Measurements from ENCODE around the gene CUZD1. TPM values are rescaled to one million over a fixed set of nuclear protein-coding genes. Genes with fewer than 3 reads are reported as not detected.

The CUZD1 gene
- total and polyA plus RNA-seq, 2 donors (not counting 1 experiment from before 2014, with no cell fraction given) = 0.50 to 0.53 TPM

GRCh38 chr10:122882766-122883165, 37.1 kb upstream of the CUZD1 start:
- no peak for DNase-seq (ENCODE audit: low read depth in 2 of 2)
- no peaks in the 10 kb centered on the region for H3K36me3 ChIP-seq (ENCODE audit: control insufficient read depth, insufficient read depth, low read length)
- no peaks in the 10 kb centered on the region for H4K20me1 ChIP-seq (ENCODE audit: control insufficient read depth, extremely low read depth, insufficient read depth, low read length)
- H3K9me3 ChIP-seq (ENCODE audit: control insufficient read depth, insufficient read depth, low read depth, low read length) = no peaks in the 10 kb centered on the region
- no peak overlapping the region for H3K27ac ChIP-seq (ENCODE audit: insufficient read depth, low read length)
- H3K27me3 ChIP-seq (ENCODE audit: control insufficient read depth, insufficient read depth, low read length) = no peaks in the 10 kb centered on the region
- H3K4me2 ChIP-seq (ENCODE audit: extremely low read depth, insufficient read depth, low read length) = no peak overlapping the region
- H3K4me1 ChIP-seq (ENCODE audit: control insufficient read depth, extremely low read depth, insufficient read depth, low read length) = no peaks in the 10 kb centered on the region
- TF ChIP-seq CTCF (conservative IDR thresholded peaks at IDR 0.05 in 1 of 2, IDR thresholded peaks at IDR 0.05 in 1 of 2; ENCODE audit: low read depth in 1 of 2, low read length in 2 of 2) (no peak), EZH2 (IDR thresholded peaks at IDR 0.05; ENCODE audit: low read length, missing control alignments) (no peak)
- H2AFZ ChIP-seq (ENCODE audit: low read length) = no peak overlapping the region
- H3K4me3 ChIP-seq (replicated peaks in 1 of 4; ENCODE audit: control extremely low read depth in 1 of 4, insufficient read depth in 1 of 4, low read depth in 3 of 4, low read length in 4 of 4) = no peak overlapping the region
- H3K9ac ChIP-seq (ENCODE audit: insufficient read depth, low read length) = no peak overlapping the region
- H3K79me2 ChIP-seq (ENCODE audit: control insufficient read depth, insufficient read depth, low read length) = peaks cover 12% of the 10 kb centered on the region

- Histone ChIP-seq H3K9ac (ENCODE audit: insufficient read depth, low read length) (peak within 1 kb of the TSS; percentile 70), H3K36me3 (ENCODE audit: control insufficient read depth, insufficient read depth, low read length) (no peaks in the 10 kb centered on the region), H3K79me2 (ENCODE audit: control insufficient read depth, insufficient read depth, low read length) (peaks cover 27% of the 10 kb centered on the region)
Observed at GRCh38 chr10:122879339-122880273, 33.9 kb upstream of the CUZD1 start, which contains the start of gene FAM24B. FAM24B (minus strand) TSS chr10:122879581; CDS start chr10:122850515, 29,066 bp downstream.

More at GRCh38 chr10:122879339-122880273, 33.9 kb upstream of the CUZD1 start, which contains the start of gene FAM24B:
- Histone ChIP-seq H3K27ac (ENCODE audit: insufficient read depth, low read length) (peak within 1 kb of the TSS; percentile 75), H3K4me1 (ENCODE audit: control insufficient read depth, extremely low read depth, insufficient read depth, low read length) (no peaks in the 10 kb centered on the region), H3K4me2 (ENCODE audit: extremely low read depth, insufficient read depth, low read length) (peak within 1 kb of the TSS; percentile 85), H3K9me3 (ENCODE audit: control insufficient read depth, insufficient read depth, low read depth, low read length) (no peaks in the 10 kb centered on the region), H3K27me3 (ENCODE audit: control insufficient read depth, insufficient read depth, low read length) (no peaks in the 10 kb centered on the region), H4K20me1 (ENCODE audit: control insufficient read depth, extremely low read depth, insufficient read depth, low read length) (no peaks in the 10 kb centered on the region), H2AFZ (ENCODE audit: low read length) (peak within 1 kb of the TSS; percentile 100), H3K4me3 (replicated peaks in 1 of 4; ENCODE audit: control extremely low read depth in 1 of 4, insufficient read depth in 1 of 4, low read depth in 3 of 4, low read length in 4 of 4) (peak within 1 kb of the TSS; percentile 71 to 80 (median 72))
- TF ChIP-seq CTCF (conservative IDR thresholded peaks at IDR 0.05 in 1 of 2, IDR thresholded peaks at IDR 0.05 in 1 of 2; ENCODE audit: low read depth in 1 of 2, low read length in 2 of 2) (no peak), EZH2 (IDR thresholded peaks at IDR 0.05; ENCODE audit: low read length, missing control alignments) (no peak)
- DNase-seq (ENCODE audit: low read depth in 2 of 2) = peak; percentile 94 to 98

Data from fibroblast of lung (primary cell).